NT2/D1 (cell line): ENCODE data around the gene SEMA3C.

Experiments
- DNase-seq: peaks from one replicate; pipeline ENCODE4 v3.0.0-alpha.2; 2011; ENCODE audit warnings: low read depth, low spot score
- H3K27me3 ChIP-seq: 2 replicates; pipeline ENCODE4 v1.6.0; 2011; ENCODE audit warnings: mild to moderate bottlenecking; ENCODE audit not compliant: insufficient read length, insufficient read depth
- H3K36me3 ChIP-seq: 2 replicates; pipeline ENCODE4 v1.6.1; 2011; ENCODE audit warnings: mild to moderate bottlenecking, low read length, mixed read lengths; ENCODE audit not compliant: insufficient read depth, insufficient read length
- H3K4me1 ChIP-seq: 2 replicates; pipeline ENCODE4 v1.5.1; 2011; ENCODE audit not compliant: insufficient read depth, insufficient read length
- H3K4me3 ChIP-seq: 2 replicates; pipeline ENCODE4 v1.5.1; 2011; ENCODE audit warnings: low read depth; ENCODE audit not compliant: insufficient read length
- H3K9ac ChIP-seq: 2 replicates; pipeline ENCODE4 v1.6.0; 2011; ENCODE audit warnings: low read depth; ENCODE audit not compliant: insufficient read length
- H3K9me3 ChIP-seq: 2 replicates; pipeline ENCODE4 v1.5.1; 2011; ENCODE audit warnings: mild to moderate bottlenecking, low read length; ENCODE audit not compliant: insufficient read depth
- SUZ12 ChIP-seq: IDR thresholded peaks from 2 replicates; pipeline ENCODE4 v1.6.1; 2011; ENCODE audit not compliant: insufficient read length, insufficient read depth; ENCODE audit errors: extremely low read depth
- YY1 ChIP-seq: IDR thresholded peaks from 2 replicates; pipeline ENCODE4 v1.6.1; 2011; ENCODE audit not compliant: insufficient read length, insufficient read depth
- ZNF274 ChIP-seq: IDR thresholded peaks from 2 replicates; pipeline ENCODE4 v1.6.1; 2011; ENCODE audit warnings: mild to moderate bottlenecking, low read depth, low read length

SEMA3C gene

DNA sequence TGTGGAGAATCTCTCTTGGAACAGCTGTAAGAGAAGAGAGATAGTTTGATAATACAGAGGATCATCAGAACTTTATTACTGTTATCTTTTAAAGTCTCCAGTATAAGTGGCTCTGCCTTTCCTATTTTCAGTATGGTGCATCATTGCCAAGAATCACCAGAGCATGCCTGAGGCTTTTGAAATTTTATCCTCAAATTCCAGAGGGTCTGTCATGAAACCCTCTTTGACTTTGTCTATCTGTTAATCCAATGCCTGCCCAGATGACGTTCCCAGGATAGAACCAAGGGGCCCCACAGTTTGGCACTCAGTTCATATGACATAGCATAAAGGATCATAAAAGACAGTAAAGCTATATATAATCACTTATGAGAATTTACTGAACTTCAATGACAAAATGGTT, 35.3 kb upstream of the SEMA3C start:
- Histone ChIP-seq H3K9ac (no peak overlapping the region), H3K36me3 (no peaks in the 10 kb centered on the region), H3K4me1 (no peaks in the 10 kb centered on the region), H3K27me3 (no peaks in the 10 kb centered on the region), H3K4me3 (no peak overlapping the region), H3K9me3 (no peaks in the 10 kb centered on the region)
- TF ChIP-seq YY1 (no peak), ZNF274 (no peak), SUZ12 (no peak)
- DNase-seq, result no peak

DNA sequence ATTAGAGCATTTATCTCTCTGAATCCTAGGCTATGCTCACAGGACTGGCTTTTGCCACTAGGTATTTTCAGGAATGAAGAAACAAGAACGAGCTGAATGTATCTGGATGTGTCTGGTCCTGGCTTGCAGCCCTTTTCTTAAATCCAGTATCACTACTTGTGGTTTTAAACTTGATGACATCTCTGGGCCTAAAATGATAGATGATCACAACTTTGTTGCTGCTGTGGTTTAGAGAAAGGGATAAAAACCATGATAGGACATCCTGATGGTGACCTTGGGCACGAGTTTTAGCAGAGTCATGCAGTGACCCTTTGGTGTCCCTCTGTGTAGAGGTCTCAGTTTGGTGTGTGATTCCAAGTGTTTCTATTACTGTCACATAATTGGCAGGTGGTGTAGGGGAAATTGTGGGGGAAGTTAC, 31.7 kb upstream of the SEMA3C start:
- H3K36me3 ChIP-seq, result no peaks in the 10 kb centered on the region
- no peaks in the 10 kb centered on the region for H3K4me1 ChIP-seq
- H3K4me3 ChIP-seq, result no peak overlapping the region
- H3K9ac ChIP-seq, result no peak overlapping the region
- TF ChIP-seq ZNF274 (no peak), YY1 (no peak), SUZ12 (no peak)
- no peaks in the 10 kb centered on the region for H3K27me3 ChIP-seq
- no peak for DNase-seq
- H3K9me3 ChIP-seq, result no peaks in the 10 kb centered on the region

GRCh38 chr7:80949449-80949848, 30.6 kb upstream of the SEMA3C start:
- DNase-seq, result no peak
- Histone ChIP-seq H3K4me1 (no peaks in the 10 kb centered on the region), H3K9ac (no peak overlapping the region), H3K4me3 (no peak overlapping the region), H3K36me3 (no peaks in the 10 kb centered on the region), H3K9me3 (no peaks in the 10 kb centered on the region), H3K27me3 (no peaks in the 10 kb centered on the region)
- TF ChIP-seq SUZ12 (no peak), ZNF274 (no peak), YY1 (no peak)

DNA sequence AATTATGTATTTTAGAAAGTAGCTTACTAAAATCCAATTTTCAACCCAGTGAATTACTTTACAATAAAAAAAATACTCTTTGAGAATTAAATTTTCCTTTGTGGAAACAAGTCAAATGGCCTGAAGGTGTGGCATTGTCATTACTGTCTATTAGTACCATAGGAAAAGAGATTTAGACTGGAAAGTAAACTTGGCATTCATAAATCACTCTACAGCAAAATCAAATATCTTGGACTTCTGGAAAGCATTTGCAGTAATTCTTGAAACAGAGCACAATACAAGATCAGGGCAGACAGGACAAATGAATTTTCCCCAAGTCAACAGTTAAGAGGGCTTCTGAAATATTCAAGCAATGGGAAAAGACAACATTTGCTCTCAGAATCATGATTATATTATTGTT, 28.0 kb upstream of the SEMA3C start:
- DNase-seq, result no peak
- H3K9ac ChIP-seq, result no peak overlapping the region
- TF ChIP-seq SUZ12 (no peak), YY1 (no peak), ZNF274 (no peak)
- no peaks in the 10 kb centered on the region for H3K4me1 ChIP-seq
- H3K36me3 ChIP-seq, result no peaks in the 10 kb centered on the region
- no peaks in the 10 kb centered on the region for H3K27me3 ChIP-seq
- no peak overlapping the region for H3K4me3 ChIP-seq
- no peaks in the 10 kb centered on the region for H3K9me3 ChIP-seq

GRCh38 chr7:80945976-80946375, 27.1 kb upstream of the SEMA3C start:
- DNase-seq, result no peak
- H3K9me3 ChIP-seq, result no peaks in the 10 kb centered on the region

DNA sequence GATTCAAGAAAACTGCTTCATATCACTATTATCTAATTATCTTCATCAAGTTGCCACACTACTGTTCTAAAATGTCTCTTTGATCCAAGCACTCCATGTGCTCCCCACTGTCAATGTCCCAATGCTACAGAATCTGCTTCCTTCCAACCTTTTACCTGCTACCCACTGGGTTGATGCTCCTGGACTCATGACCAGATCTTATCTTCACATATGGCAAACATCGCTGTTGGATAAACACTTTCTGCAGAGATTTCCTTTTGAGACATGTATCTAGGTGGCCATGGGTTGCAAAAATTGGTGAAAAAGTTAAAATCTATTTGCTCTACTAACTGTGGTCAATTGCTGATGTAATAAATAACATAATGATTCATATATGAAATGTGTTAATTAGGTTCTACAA, 24.5 kb upstream of the SEMA3C start:
- Histone ChIP-seq H3K9ac (no peak overlapping the region), H3K4me3 (no peak overlapping the region), H3K9me3 (no peaks in the 10 kb centered on the region), H3K36me3 (no peaks in the 10 kb centered on the region), H3K27me3 (no peaks in the 10 kb centered on the region), H3K4me1 (no peaks in the 10 kb centered on the region)
- no peak for DNase-seq
- no peak for TF ChIP-seq SUZ12
- no peak for TF ChIP-seq ZNF274
- TF ChIP-seq YY1, result no peak

More at GRCh38 chr7:80945976-80946375, 27.1 kb upstream of the SEMA3C start:
- H3K4me1 ChIP-seq, result no peaks in the 10 kb centered on the region
- H3K4me3 ChIP-seq, result no peak overlapping the region
- no peak overlapping the region for H3K9ac ChIP-seq
- H3K36me3 ChIP-seq, result no peaks in the 10 kb centered on the region
- TF ChIP-seq SUZ12 (no peak), ZNF274 (no peak), YY1 (no peak)
- no peaks in the 10 kb centered on the region for H3K27me3 ChIP-seq

GRCh38 chr7:80942261-80943041, 23.6 kb upstream of the SEMA3C start:
- TF ChIP-seq SUZ12 (no peak), ZNF274 (no peak), YY1 (no peak)
- no peaks in the 10 kb centered on the region for H3K36me3 ChIP-seq
- H3K9ac ChIP-seq, result no peak overlapping the region
- H3K27me3 ChIP-seq, result no peaks in the 10 kb centered on the region
- H3K4me3 ChIP-seq, result no peak overlapping the region
- DNase-seq, result no peak
- H3K9me3 ChIP-seq, result no peaks in the 10 kb centered on the region
- no peaks in the 10 kb centered on the region for H3K4me1 ChIP-seq
